DMS114 treated with DMSO at 0.1 percent for 48 hours (cell line): Measurements from ENCODE around the gene KHDRBS2.

ENCODE experiments used
- DNase-seq: peaks from one replicate; lab custom pipeline; 2025; ENCODE audit not compliant: unreplicated experiment; lab: John Stamatoyannopoulos, UW

The KHDRBS2 gene

GRCh38 chr6:62192593-62192992 lies 93.4 kb downstream of the KHDRBS2 start:
- no peak for DNase-seq

GRCh38 chr6:62175195-62175594 lies 110.8 kb downstream of the KHDRBS2 start:
- no peak for DNase-seq

- DNase-seq, result no peak
Measured at GRCh38 chr6:62174548-62174947, 111.5 kb downstream of the KHDRBS2 start.

GRCh38 chr6:62167736-62168135 lies 118.3 kb downstream of the KHDRBS2 start:
- no peak for DNase-seq

- DNase-seq, result no peak
Measured at GRCh38 chr6:62162858-62163257, 123.2 kb downstream of the KHDRBS2 start.

GRCh38 chr6:62152796-62153195 lies 133.2 kb downstream of the KHDRBS2 start:
- DNase-seq, result no peak

- DNase-seq, result peak; percentile 58
Measured at GRCh38 chr6:62150048-62150663, 135.9 kb downstream of the KHDRBS2 start.

- no peak for DNase-seq
Measured at GRCh38 chr6:62146954-62147853, 138.8 kb downstream of the KHDRBS2 start.

- DNase-seq, result no peak
Measured at GRCh38 chr6:62129127-62129526, 156.9 kb downstream of the KHDRBS2 start.

GRCh38 chr6:62119401-62119800 lies 166.6 kb downstream of the KHDRBS2 start:
- DNase-seq, result no peak

- no peak for DNase-seq
Measured at GRCh38 chr6:62103186-62103859, 182.7 kb downstream of the KHDRBS2 start.

- DNase-seq, result no peak
Measured at GRCh38 chr6:62102387-62102786, 183.6 kb downstream of the KHDRBS2 start.

- no peak for DNase-seq
Measured at GRCh38 chr6:62090442-62091229, 195.4 kb downstream of the KHDRBS2 start.

- no peak for DNase-seq
Measured at GRCh38 chr6:62089781-62090180, 196.2 kb downstream of the KHDRBS2 start.

GRCh38 chr6:62086047-62086446 lies 200.0 kb downstream of the KHDRBS2 start:
- DNase-seq, result no peak

- no peak for DNase-seq
Measured at GRCh38 chr6:62075869-62076268, 210.2 kb downstream of the KHDRBS2 start.

- no peak for DNase-seq
Measured at GRCh38 chr6:62059901-62060300, 226.1 kb downstream of the KHDRBS2 start.

- DNase-seq, result no peak
Measured at GRCh38 chr6:62057300-62057699, 228.7 kb downstream of the KHDRBS2 start.

GRCh38 chr6:62045502-62045901 lies 240.5 kb downstream of the KHDRBS2 start:
- DNase-seq, result no peak

GRCh38 chr6:62043084-62043483 lies 242.9 kb downstream of the KHDRBS2 start:
- no peak for DNase-seq

- no peak for DNase-seq
Measured at GRCh38 chr6:62042429-62042828, 243.6 kb downstream of the KHDRBS2 start.
